ENCODE measurements around the gene FIG4.

Gene FIG4

DNA sequence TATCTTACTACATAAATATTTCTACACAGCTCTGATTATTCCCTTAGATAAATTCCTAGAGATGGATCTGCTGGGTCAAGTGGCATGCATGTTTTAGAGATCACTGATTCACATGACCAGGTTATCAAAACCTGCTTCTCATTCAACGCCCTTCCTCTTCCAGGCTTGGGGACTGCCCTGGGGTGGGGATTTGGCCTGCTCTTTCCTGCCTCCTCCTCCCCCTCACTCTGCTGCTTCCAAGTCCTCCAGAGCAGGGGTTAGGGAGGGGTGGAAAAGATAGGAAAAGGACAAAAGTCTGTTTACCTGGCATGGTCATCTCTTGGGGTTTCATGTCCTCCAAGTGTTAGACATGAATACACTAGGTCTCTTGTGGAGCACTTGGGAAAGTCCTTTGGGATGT is 181.5 kb downstream of the FIG4 start:
- no peak for DNase-seq (ENCODE audit: low read depth)
- TF ChIP-seq, protein P1, sequence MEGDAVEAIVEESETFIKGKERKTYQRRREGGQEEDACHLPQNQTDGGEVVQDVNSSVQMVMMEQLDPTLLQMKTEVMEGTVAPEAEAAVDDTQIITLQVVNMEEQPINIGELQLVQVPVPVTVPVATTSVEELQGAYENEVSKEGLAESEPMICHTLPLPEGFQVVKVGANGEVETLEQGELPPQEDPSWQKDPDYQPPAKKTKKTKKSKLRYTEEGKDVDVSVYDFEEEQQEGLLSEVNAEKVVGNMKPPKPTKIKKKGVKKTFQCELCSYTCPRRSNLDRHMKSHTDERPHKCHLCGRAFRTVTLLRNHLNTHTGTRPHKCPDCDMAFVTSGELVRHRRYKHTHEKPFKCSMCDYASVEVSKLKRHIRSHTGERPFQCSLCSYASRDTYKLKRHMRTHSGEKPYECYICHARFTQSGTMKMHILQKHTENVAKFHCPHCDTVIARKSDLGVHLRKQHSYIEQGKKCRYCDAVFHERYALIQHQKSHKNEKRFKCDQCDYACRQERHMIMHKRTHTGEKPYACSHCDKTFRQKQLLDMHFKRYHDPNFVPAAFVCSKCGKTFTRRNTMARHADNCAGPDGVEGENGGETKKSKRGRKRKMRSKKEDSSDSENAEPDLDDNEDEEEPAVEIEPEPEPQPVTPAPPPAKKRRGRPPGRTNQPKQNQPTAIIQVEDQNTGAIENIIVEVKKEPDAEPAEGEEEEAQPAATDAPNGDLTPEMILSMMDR (conservative IDR thresholded peaks at IDR 0.05; ENCODE audit: low read depth, low read length) = no peak
- no peak overlapping the region for H3K4me3 ChIP-seq (ENCODE audit: low read depth, low read length)

- TF ChIP-seq, protein P1 (conservative IDR thresholded peaks at IDR 0.05; ENCODE audit: low read depth, low read length) = no peak
- no peak for DNase-seq (ENCODE audit: low read depth)
- no peak overlapping the region for H3K4me3 ChIP-seq (ENCODE audit: low read depth, low read length)
Measured at GRCh38 chr6:109872968-109873545, 182.0 kb downstream of the FIG4 start.

DNA sequence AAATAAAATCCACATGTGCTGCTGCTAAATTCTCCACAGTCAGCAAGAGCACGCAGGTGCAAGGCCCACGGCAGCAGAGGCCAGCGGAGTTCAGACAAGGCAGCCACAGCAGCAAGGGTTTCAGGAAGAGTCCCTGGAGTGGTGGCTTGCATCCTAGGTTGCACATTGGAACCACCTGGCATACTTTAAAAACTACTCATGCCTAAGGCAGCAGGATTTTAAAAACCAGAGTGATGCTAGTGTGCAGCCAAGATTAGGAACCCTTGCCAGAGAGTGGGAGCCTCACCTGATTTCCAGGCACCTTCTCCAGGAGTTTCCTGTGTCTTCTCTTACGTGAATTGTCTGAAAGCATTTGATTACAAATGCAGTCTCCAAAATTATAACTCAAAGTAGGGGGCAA is 183.0 kb downstream of the FIG4 start:
- no peak overlapping the region for H3K4me3 ChIP-seq (ENCODE audit: low read depth, low read length)
- TF ChIP-seq, protein P1 (conservative IDR thresholded peaks at IDR 0.05; ENCODE audit: low read depth, low read length) = no peak
- DNase-seq (ENCODE audit: low read depth) = no peak

GRCh38 chr6:109874621-109875020 is 183.5 kb downstream of the FIG4 start:
- H3K4me3 ChIP-seq (ENCODE audit: low read depth, low read length) = no peak overlapping the region
- TF ChIP-seq, protein P1 (conservative IDR thresholded peaks at IDR 0.05; ENCODE audit: low read depth, low read length) = no peak
- no peak for DNase-seq (ENCODE audit: low read depth)

Data from choroid plexus epithelial cell (primary cell).